Tibial nerve (tissue), 4 donors: Measurements from ENCODE around the gene GRAP. TPM values are rescaled to one million over a fixed set of nuclear protein-coding genes. Genes with fewer than 3 reads are reported as not detected.

Experiments
- DNase-seq, 2 donors: peaks; one replicate each; pipeline ENCODE4 v3.0.0-alpha.2; 2019; ENCODE audit warnings: low spot score in 2 of 2
- H3K27ac ChIP-seq, 4 donors: fragments of 200-600 bp; sonication (generic) in 3 of 4; one replicate each; pipeline ENCODE4 v1.5.1; 2017 to 2019; ENCODE audit warnings: mild to moderate bottlenecking in 1 of 4
- H3K27me3 ChIP-seq, 2 donors: fragments of 200-600 bp; sonication (generic) in 1 of 2; one replicate each; pipeline versions ENCODE4 v1.5.1 to v1.6.0; 2017 to 2019
- H3K36me3 ChIP-seq, 3 donors: fragments of 200-600 bp; sonication (generic); one replicate each; pipeline ENCODE4 v1.5.1; 2018 to 2019
- H3K4me1 ChIP-seq, 4 donors: fragments of 200-600 bp; sonication (generic) in 3 of 4; one replicate each; pipeline ENCODE4 v1.5.1; 2017 to 2019
- H3K4me3 ChIP-seq, 4 donors: fragments of 200-600 bp; sonication (generic) in 3 of 4; one replicate each; pipeline ENCODE4 v1.5.1; 2017 to 2019; ENCODE audit warnings: mild to moderate bottlenecking in 1 of 4, moderate library complexity in 1 of 4
- H3K9me3 ChIP-seq, 4 donors: fragments of 200-600 bp; sonication (generic) in 3 of 4; one replicate each; pipeline ENCODE4 v1.5.1; 2017 to 2019
- CTCF ChIP-seq, 5 experiments: fragments of 200-600 bp in 3 of 5; fragments of 450-650 bp in 2 of 5; sonication (generic) in 3 of 5; IDR thresholded peaks; one replicate each; pipeline ENCODE4 v1.5.1; 2016 to 2019; ENCODE audit warnings: antibody characterized with exemption in 5 of 5, mild to moderate bottlenecking in 3 of 5, moderate library complexity in 2 of 5
- EP300 ChIP-seq, 2 donors: sonication (generic); formaldehyde crosslinking; IDR thresholded peaks; one replicate each; pipeline ENCODE4 v1.6.1; 2017; ENCODE audit warnings: antibody characterized with exemption in 2 of 2, mild to moderate bottlenecking in 1 of 2
- POLR2A ChIP-seq, 2 donors: fragments of 450-650 bp; IDR thresholded peaks; one replicate each; pipeline ENCODE4 v1.6.1; 2017; ENCODE audit warnings: antibody characterized with exemption in 2 of 2, mild to moderate bottlenecking in 2 of 2, moderate library complexity in 2 of 2
- WGBS, 2 donors: methylation state at CpG; one replicate each; pipeline ENCODE4 v1.1.5; 2018; 5-methylcytosine and 5-hydroxymethylcytosine counted together
- total RNA-seq, 4 donors: library from RNA; depleted of rRNA; stranded (reverse); fragments of >200 nt; gene quantifications; one replicate each; pipeline ENCODE4 v1.1.0, GENCODE V29; 2016

Gene GRAP
- total RNA-seq, 4 donors from 2014 or later, result 4.6 to 7.5 (median 5.8) TPM

- Histone ChIP-seq H3K27me3 (no peaks in the 10 kb centered on the region), H3K36me3 (no peaks in the 10 kb centered on the region), H3K27ac (no peak overlapping the region), H3K4me3 (no peak overlapping the region), H3K9me3 (peaks cover 0 to 26% (median 0%) of the 10 kb centered on the region in 4 donors), H3K4me1 (peaks cover 0 to 5% (median 0%) of the 10 kb centered on the region in 4 donors)
- no peak for DNase-seq
- TF ChIP-seq EP300 (IDR thresholded peaks at IDR 0.05), result no peak
- TF ChIP-seq CTCF (IDR thresholded peaks at IDR 0.05), result no peak
- TF ChIP-seq POLR2A (IDR thresholded peaks at IDR 0.05), result no peak
- WGBS, 2 donors, result 62% methylated on average over 16 of the region's 16 CpGs
These were observed 52.7 kb downstream of the GRAP start for GRCh38 chr17:18993905-18994526.

DNA sequence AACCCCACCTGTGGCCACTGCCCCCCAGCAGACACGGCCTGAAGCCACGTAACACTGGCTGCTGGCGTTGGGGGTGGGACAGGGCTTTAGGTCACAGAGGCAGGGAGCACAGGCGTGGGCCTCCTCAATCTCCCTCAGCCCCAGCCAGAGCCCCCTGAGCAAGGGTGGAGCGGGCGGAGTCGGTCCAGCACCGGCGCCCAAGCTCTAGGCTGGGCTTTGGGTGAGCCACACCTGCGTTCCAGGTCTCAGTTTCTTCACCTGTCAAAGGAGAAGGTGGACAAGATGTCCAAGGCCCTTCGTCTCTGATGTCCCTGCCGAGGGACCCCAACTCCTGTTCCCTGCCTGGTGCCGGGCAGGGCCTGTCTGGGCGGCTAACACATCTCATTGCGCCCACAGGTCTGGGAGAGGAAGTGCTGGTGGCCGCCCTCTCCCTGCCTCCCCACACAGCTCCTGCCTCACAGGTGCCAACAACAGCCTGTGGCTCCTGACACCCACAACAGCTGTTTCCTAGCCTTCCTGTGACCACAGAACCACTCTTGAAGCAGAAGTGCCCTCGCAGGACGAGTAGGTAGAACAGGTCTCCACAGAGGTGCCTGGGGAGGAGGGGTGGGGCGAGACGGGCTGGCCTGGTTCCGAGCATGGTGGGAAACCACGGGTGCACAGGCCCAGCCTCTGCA is 54.2 kb downstream of the GRAP start:
- Histone ChIP-seq H3K4me1 (peaks cover 0 to 5% (median 0%) of the 10 kb centered on the region in 4 donors), H3K27ac (no peak overlapping the region), H3K4me3 (no peak overlapping the region), H3K9me3 (peaks cover 0 to 26% (median 0%) of the 10 kb centered on the region in 4 donors), H3K27me3 (no peaks in the 10 kb centered on the region), H3K36me3 (no peaks in the 10 kb centered on the region)
- TF ChIP-seq POLR2A (IDR thresholded peaks at IDR 0.05), result no peak
- TF ChIP-seq EP300 (IDR thresholded peaks at IDR 0.05), result no peak
- TF ChIP-seq CTCF (IDR thresholded peaks at IDR 0.05), result no peak
- no peak for DNase-seq
- WGBS, 2 donors, result 75 to 78% methylated on average over 16 to 19 of the region's 22 CpGs

DNA sequence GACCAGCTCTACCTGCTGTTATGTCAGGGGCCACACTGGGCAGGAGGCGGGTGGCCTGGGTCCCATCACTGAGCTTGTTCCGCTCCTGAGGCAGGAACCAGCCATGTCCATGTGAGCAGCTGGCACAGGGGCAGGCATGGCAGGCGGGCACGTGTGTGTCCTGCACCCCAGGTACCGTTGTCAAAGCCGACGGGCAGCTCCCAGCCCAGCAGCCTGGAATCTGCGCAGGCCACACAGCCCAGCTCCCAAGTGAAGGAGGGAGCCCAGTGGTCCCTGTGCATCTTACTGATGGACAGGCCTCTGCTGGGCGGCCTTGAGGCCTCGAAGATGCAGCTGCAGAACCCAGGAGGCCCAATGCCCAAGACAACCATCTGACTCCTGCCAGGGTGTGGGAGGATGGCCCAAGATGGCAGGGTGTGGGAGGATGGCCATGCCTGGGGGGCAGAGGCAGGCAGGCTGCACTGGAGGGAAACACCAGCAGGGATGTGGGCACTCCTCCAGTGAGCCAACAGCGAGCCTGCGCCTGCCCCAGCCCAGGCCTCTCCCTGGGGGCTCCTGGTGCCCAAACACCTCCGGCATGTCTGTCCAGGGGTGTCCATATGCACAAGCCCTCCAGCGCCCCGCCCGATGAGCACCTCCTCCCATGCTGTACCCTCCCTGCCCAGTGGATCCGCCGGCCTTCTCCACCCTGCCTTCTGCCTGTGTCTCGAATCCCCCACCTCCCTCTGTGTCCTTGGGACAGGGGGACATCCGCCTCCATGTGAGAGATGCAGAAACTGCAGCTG is 55.0 kb downstream of the GRAP start:
- H3K27ac ChIP-seq, result no peak overlapping the region
- TF ChIP-seq POLR2A (IDR thresholded peaks at IDR 0.05) (no peak), EP300 (IDR thresholded peaks at IDR 0.05) (no peak), CTCF (IDR thresholded peaks at IDR 0.05) (no peak)
- peaks cover 0 to 26% (median 0%) of the 10 kb centered on the region in 4 donors for H3K9me3 ChIP-seq
- WGBS, 2 donors, result 86 to 94% methylated on average over 12 to 18 of the region's 20 CpGs
- H3K4me3 ChIP-seq, result no peak overlapping the region
- no peak for DNase-seq
- H3K27me3 ChIP-seq, result no peaks in the 10 kb centered on the region
- H3K36me3 ChIP-seq, result no peaks in the 10 kb centered on the region
- peaks cover 0 to 5% (median 0%) of the 10 kb centered on the region in 4 donors for H3K4me1 ChIP-seq

DNA sequence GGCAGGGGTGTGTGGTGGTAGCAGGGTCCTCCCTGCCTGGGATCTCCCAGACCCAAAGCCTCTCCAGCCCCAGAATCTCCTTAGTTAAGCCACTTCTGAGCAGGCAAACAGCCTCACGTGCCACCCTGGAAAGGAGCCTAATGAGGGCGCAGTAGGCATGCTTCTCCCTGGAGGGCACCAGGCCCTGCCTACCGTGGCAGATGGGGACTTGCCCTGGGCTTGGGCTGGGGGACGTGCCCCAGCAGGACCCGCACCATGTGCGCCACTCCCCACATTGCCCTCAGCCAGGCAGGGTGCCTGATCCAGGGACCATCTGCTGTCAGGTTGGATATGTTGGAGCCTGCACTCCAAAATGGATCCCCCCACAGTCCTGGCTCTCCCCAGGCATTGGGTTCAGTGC is 56.4 kb downstream of the GRAP start:
- TF ChIP-seq POLR2A (IDR thresholded peaks at IDR 0.05) (no peak), EP300 (IDR thresholded peaks at IDR 0.05) (no peak), CTCF (IDR thresholded peaks at IDR 0.05) (no peak)

More for the DNA sequence above, 56.4 kb downstream of the GRAP start:
- WGBS, 2 donors, result 96 to 97% methylated on average over 4 to 6 of the region's 6 CpGs
- peaks cover 0 to 12% (median 0%) of the 10 kb centered on the region in 4 donors for H3K9me3 ChIP-seq
- no peaks in the 10 kb centered on the region for H3K36me3 ChIP-seq
- no peaks in the 10 kb centered on the region for H3K27me3 ChIP-seq
- no peak for DNase-seq
- no peak overlapping the region for H3K27ac ChIP-seq
- no peak overlapping the region for H3K4me3 ChIP-seq
- H3K4me1 ChIP-seq, result peaks cover 0 to 5% (median 0%) of the 10 kb centered on the region in 4 donors
